Measurements from ENCODE around the gene DHDDS.

DHDDS gene

GRCh38 chr1:26417111-26417759 lies 14.9 kb upstream of the DHDDS start:
- DNase-seq (ENCODE audit: low read depth in 1 of 2, low spot score in 1 of 2) = peak; percentile 66 to 68

- DNase-seq (ENCODE audit: low read depth in 1 of 2, low spot score in 1 of 2) = no peak
Measured at GRCh38 chr1:26418865-26419349, 13.2 kb upstream of the DHDDS start.

GRCh38 chr1:26419494-26419893 lies 12.6 kb upstream of the DHDDS start:
- no peak for DNase-seq (ENCODE audit: low read depth in 1 of 2, low spot score in 1 of 2)

GRCh38 chr1:26429721-26430120 lies 2.4 kb upstream of the DHDDS start:
- DNase-seq (ENCODE audit: low read depth in 1 of 2, low spot score in 1 of 2) = no peak

GRCh38 chr1:26432793-26433192 lies 672 bp downstream of the DHDDS start:
- no peak for DNase-seq (ENCODE audit: low read depth in 1 of 2, low spot score in 1 of 2)

- no peak for DNase-seq (ENCODE audit: low read depth in 1 of 2, low spot score in 1 of 2)
Measured at GRCh38 chr1:26434161-26434752, 2.1 kb downstream of the DHDDS start.

GRCh38 chr1:26438041-26438440 lies 5.9 kb downstream of the DHDDS start:
- DNase-seq (ENCODE audit: low read depth in 1 of 2, low spot score in 1 of 2) = no peak

GRCh38 chr1:26440259-26440658 lies 8.1 kb downstream of the DHDDS start:
- no peak for DNase-seq (ENCODE audit: low read depth in 1 of 2, low spot score in 1 of 2)

GRCh38 chr1:26449868-26450267 lies 17.7 kb downstream of the DHDDS start:
- DNase-seq (ENCODE audit: low read depth in 1 of 2, low spot score in 1 of 2) = no peak

- no peak for DNase-seq (ENCODE audit: low read depth in 1 of 2, low spot score in 1 of 2)
Measured at GRCh38 chr1:26450908-26451307, 18.8 kb downstream of the DHDDS start.

GRCh38 chr1:26452459-26453183 lies 20.5 kb downstream of the DHDDS start:
- no peak for DNase-seq (ENCODE audit: low read depth in 1 of 2, low spot score in 1 of 2)

GRCh38 chr1:26459148-26459547 lies 27.0 kb downstream of the DHDDS start:
- DNase-seq (ENCODE audit: low read depth in 1 of 2, low spot score in 1 of 2) = no peak

- no peak for DNase-seq (ENCODE audit: low read depth in 1 of 2, low spot score in 1 of 2)
Measured at GRCh38 chr1:26459573-26460031, 27.5 kb downstream of the DHDDS start.

- no peak for DNase-seq (ENCODE audit: low read depth in 1 of 2, low spot score in 1 of 2)
Measured at GRCh38 chr1:26468911-26469310, 36.8 kb downstream of the DHDDS start.

- no peak for DNase-seq (ENCODE audit: low read depth in 1 of 2, low spot score in 1 of 2)
Measured at GRCh38 chr1:26469558-26469957, 37.4 kb downstream of the DHDDS start.

- no peak for DNase-seq (ENCODE audit: low read depth in 1 of 2, low spot score in 1 of 2)
Measured at GRCh38 chr1:26470878-26471497, 38.9 kb downstream of the DHDDS start.

- peak; percentile 3 to 19 for DNase-seq (ENCODE audit: low read depth in 1 of 2, low spot score in 1 of 2)
Measured at GRCh38 chr1:26471498-26472319, 39.6 kb downstream of the DHDDS start.

- DNase-seq (ENCODE audit: low read depth in 1 of 2, low spot score in 1 of 2) = peak; percentile 72 to 80
Measured at GRCh38 chr1:26472320-26472900, 40.3 kb downstream of the DHDDS start, which contains the start of gene HMGN2. TSS of gene HMGN2 (plus strand) at chr1:26472440. CDS start at chr1:26472613, 173 bp downstream.

GRCh38 chr1:26472901-26473845 lies 41.1 kb downstream of the DHDDS start:
- DNase-seq (ENCODE audit: low read depth in 1 of 2, low spot score in 1 of 2) = peak; percentile 93 to 94

Measured in stimulated activated CD4-positive, alpha-beta T cell treated with anti-CD3 and anti-CD28 coated beads, Interleukin-15, amount 100 ng/mL, for 1 hour (primary cell).